ENCODE measurements around the gene AMZ1.

The AMZ1 gene

GRCh38 chr7:2763597-2763996 is 75.6 kb downstream of the AMZ1 start:
- H3K4me1 Mint-ChIP-seq, result peaks cover 62% of the 10 kb centered on the region
- H3K9me3 Mint-ChIP-seq, result no peaks in the 10 kb centered on the region
- peaks cover 49% of the 10 kb centered on the region for H3K36me3 Mint-ChIP-seq (ENCODE audit: low read depth)

GRCh38 chr7:2764621-2765020 is 76.6 kb downstream of the AMZ1 start:
- H3K27ac Mint-ChIP-seq, result peak overlapping the region; percentile 72
- H3K27me3 Mint-ChIP-seq (ENCODE audit: low read depth, poor library complexity), result peaks cover 2% of the 10 kb centered on the region
- H3K9me3 Mint-ChIP-seq, result peaks cover 5% of the 10 kb centered on the region
- H3K4me1 Mint-ChIP-seq, result peaks cover 54% of the 10 kb centered on the region
- no peak overlapping the region for H3K4me3 Mint-ChIP-seq
- no peak for DNase-seq
- no peak for TF ChIP-seq CTCF (IDR thresholded peaks at IDR 0.05)
- peaks cover 54% of the 10 kb centered on the region for H3K36me3 Mint-ChIP-seq (ENCODE audit: low read depth)

More at GRCh38 chr7:2763597-2763996, 75.6 kb downstream of the AMZ1 start:
- no peak for TF ChIP-seq CTCF (IDR thresholded peaks at IDR 0.05)
- Mint-ChIP-seq H3K27ac (peak overlapping the region; percentile 95), H3K27me3 (ENCODE audit: low read depth, poor library complexity) (peaks cover 2% of the 10 kb centered on the region), H3K4me3 (no peak overlapping the region)
- no peak for DNase-seq

All from nephron progenitor cell (in vitro differentiated cells).